Stimulated activated naive B cell treated with anti-CD40 and anti-IgM and Interleukin-4, amounts not matched to agents 10 μg/mL and 1 μg/mL and 100 μg/mL, for 72 hours (primary cell): Measurements from ENCODE around the gene GPER1.
A peak's percentile ranks its signal among the peaks of the same experiment; 100 is the strongest.

ENCODE experiments used
- ATAC-seq, 2 donors: fragments of 150-1000 bp; cut with Tn5 transposase; replicated peaks; 2 replicates each; pipeline ENCODE4 v1.10.0; 2021; ENCODE audit warnings: moderate library complexity in 1 of 2
- DNase-seq: peaks from one replicate; pipeline ENCODE4 v3.0.0; 2021
- H3K27ac Mint-ChIP-seq: one replicate; pipeline ENCODE4 v1.8.0; 2022; ENCODE audit warnings: mild to moderate bottlenecking, mixed read lengths
- H3K27me3 Mint-ChIP-seq, 2 donors: one replicate each; pipeline ENCODE4 v1.8.0; 2022; ENCODE audit warnings: mixed read lengths in 2 of 2
- H3K36me3 Mint-ChIP-seq, 2 donors: one replicate each; pipeline ENCODE4 v1.8.0; 2022; ENCODE audit warnings: mixed read lengths in 2 of 2, mild to moderate bottlenecking in 1 of 2
- H3K4me1 Mint-ChIP-seq, 2 donors: one replicate each; pipeline ENCODE4 v1.8.0; 2022; ENCODE audit warnings: mixed read lengths in 2 of 2, mild to moderate bottlenecking in 1 of 2
- H3K4me3 Mint-ChIP-seq, 2 donors: one replicate each; pipeline ENCODE4 v1.8.0; 2022; ENCODE audit warnings: mild to moderate bottlenecking in 2 of 2, mixed read lengths in 2 of 2, moderate library complexity in 1 of 2
- H3K9me3 Mint-ChIP-seq, 2 donors: one replicate each; pipeline ENCODE4 v1.8.0; 2022; ENCODE audit warnings: mixed read lengths in 2 of 2, mild to moderate bottlenecking in 1 of 2

Gene GPER1

DNA sequence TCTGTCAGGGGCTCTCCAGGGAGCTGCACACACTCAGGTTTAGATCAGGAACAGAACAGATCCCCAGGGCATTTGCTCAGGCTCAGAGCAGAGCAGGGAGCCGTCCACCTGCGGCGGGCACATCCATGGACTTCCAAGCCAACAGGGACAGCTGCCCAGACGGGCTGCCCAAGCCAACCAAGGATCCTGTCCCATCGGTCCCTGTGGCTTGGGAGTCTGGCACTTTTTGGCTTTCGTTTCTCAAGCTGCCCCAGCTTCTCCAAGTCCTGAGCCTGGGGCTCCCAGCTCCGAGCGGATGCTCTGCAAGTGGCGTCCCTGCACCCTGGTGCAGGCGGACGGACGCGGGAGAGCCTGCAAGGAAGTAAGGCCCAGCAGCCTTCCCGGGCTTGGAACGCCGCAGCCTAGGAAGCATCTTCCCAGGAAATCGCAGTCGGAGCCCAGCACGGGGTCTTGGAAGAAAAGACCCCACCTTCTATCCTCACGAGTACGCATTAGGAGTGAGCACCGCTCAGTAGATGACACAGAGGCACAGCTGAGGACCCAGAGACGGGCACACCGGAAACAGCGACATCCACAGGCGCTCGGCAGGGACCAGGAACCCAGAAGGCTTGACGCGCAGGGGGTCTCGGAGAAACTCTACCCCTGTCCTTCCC is 37.5 kb upstream of the GPER1 start:
- Mint-ChIP-seq H3K27me3 (peaks cover 33 to 54% of the 10 kb centered on the region in 2 donors), H3K4me3 (no peak overlapping the region), H3K36me3 (peaks cover 16 to 27% of the 10 kb centered on the region in 2 donors), H3K9me3 (no peaks in the 10 kb centered on the region), H3K4me1 (peaks cover 37 to 56% of the 10 kb centered on the region in 2 donors), H3K27ac (peak overlapping the region; percentile 67)
- DNase-seq = no peak
- ATAC-seq = no peak

DNA sequence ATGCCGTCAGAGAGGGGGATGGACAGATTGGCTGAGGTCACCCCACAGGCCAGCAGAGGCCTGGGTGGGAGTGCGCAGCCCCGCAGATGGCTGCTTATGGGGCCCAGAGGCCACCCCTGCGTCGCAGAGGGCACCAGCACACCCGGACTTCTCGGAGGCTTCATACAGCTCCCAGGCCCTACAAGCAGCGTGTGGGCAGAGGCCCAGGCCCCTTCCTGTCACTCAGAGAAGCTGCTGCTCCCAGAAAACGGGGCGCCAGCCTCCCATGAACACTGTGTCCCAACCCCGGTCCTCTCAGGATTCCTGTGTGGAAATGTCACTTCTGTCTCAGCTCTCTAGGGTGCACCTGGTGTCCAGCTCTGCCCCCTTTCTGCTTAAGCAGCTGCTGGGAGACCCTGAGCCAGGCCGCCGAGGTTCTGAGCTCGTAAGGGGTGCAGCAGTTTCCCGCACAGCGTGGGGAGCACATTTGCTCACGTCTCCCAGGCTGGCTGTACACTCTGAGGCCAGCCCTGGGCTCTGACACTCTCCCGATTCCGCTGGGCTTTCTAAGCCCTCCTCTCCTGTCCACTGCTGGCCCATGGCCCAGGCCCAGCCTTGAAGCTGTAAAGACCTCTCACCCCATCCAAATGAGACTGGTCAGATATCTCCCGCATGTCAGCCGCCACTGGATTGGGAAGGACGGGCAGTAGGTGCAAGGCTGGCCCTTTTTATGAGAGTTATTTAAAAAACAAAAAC is 36.8 kb upstream of the GPER1 start:
- no peak for ATAC-seq
- Mint-ChIP-seq H3K27ac (no peak overlapping the region), H3K4me1 (peaks cover 39 to 56% of the 10 kb centered on the region in 2 donors)

DNA sequence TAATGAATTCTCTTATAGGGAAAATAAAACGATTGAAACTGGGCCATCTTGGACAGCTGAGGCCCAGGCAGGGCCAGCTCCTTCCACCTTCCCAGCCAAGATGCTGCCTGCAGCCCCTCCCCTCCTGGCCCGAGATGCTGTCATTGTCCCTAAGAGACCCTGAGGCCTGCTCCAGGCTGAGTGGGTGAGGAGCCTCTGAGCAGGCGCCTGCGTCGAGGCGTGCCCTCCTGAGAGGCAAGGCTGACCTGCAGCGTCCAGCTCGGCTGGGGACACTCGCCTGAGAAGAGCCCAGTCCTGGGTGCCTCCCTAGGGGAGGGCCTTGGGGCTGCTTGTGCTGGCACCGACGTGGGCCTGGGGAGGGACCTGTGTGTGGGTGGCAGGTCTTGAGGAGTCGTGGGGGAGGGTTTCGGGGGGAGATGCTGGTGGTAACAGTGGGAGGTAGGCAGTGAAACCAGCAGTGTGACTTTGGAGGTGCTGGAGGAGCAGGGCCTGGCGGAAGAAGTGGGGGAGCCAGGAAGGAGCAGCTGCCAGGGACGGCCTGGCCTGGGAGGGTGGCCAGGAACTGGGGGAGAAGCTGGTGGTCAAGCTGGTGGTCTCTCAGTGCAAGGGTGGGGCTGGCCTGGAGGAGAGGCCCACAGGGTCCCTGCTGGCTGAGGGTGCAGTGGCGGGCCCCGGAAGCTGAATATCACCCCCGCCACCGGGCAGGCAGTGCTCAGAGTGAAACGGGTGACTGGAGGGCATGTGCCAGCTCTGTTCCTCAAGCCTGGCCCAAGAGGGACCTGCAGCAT is 35.7 kb upstream of the GPER1 start:
- Mint-ChIP-seq H3K4me3 (no peak overlapping the region), H3K4me1 (peaks cover 44 to 62% of the 10 kb centered on the region in 2 donors), H3K27me3 (peaks cover 45 to 67% of the 10 kb centered on the region in 2 donors), H3K36me3 (peaks cover 21 to 33% of the 10 kb centered on the region in 2 donors), H3K27ac (peak overlapping the region; percentile 67), H3K9me3 (no peaks in the 10 kb centered on the region)
- no peak for ATAC-seq
- DNase-seq = no peak

More for the DNA sequence above, 36.8 kb upstream of the GPER1 start:
- Mint-ChIP-seq H3K27me3 (peaks cover 40 to 61% of the 10 kb centered on the region in 2 donors), H3K4me3 (no peak overlapping the region), H3K9me3 (no peaks in the 10 kb centered on the region), H3K36me3 (peaks cover 16 to 29% of the 10 kb centered on the region in 2 donors)
- DNase-seq = no peak

DNA sequence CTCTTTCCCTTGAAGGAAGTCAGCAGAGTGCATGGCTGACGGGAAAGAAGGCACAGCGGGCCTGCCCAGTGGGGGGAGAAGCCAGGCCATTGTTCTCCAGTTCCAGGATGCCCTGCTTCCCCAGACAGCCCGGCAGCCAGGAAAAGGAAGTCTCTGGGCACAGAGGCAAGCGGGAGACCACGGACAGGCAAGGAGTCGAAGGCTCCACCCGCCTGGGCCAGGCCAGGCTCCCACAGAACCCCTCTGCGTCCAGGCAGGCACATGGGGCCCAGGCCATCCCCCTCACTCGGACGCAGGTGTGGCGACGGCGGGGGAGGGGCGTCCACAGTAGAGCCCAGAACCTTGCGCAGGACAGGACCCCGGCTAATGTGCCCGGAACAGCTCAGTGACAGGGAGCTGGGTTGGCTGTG is 34.9 kb upstream of the GPER1 start:
- H3K27me3 Mint-ChIP-seq = peaks cover 41 to 75% of the 10 kb centered on the region in 2 donors
- no peak for DNase-seq

DNA sequence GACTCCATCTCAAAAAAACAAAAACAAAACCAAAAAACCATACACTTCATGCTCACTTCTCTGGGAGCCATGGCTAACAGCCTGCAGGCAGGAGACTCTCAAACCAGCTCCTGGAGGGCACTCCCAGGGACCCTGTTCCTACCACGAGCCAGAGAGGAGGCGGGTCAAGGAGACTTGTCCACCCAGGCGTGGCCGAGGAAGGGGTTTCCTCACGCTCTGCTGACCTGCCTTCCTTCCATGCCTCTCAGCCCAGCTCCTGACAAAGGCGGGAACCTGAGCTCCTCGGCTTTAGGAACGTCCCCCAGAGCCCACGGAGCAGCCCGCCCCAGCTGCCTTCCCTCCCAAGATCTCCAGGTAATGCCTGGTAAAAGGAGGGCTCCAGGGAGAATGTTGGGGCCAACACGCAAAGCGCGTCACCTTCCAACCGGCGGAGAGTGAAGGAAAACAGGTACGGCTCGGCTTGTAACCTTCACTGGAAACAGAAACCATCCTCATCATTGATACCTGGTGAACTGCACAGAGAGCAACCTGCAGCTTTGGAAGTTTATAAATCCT is 34.0 kb upstream of the GPER1 start:
- peaks cover 36 to 50% of the 10 kb centered on the region in 2 donors for H3K36me3 Mint-ChIP-seq
- peaks cover 49 to 82% of the 10 kb centered on the region in 2 donors for H3K27me3 Mint-ChIP-seq
- H3K4me1 Mint-ChIP-seq = peaks cover 39 to 54% of the 10 kb centered on the region in 2 donors
- ATAC-seq = no peak
- no peak overlapping the region for H3K27ac Mint-ChIP-seq
- no peak for DNase-seq
- H3K4me3 Mint-ChIP-seq = no peak overlapping the region
- H3K9me3 Mint-ChIP-seq = no peaks in the 10 kb centered on the region

More for the DNA sequence above, 34.9 kb upstream of the GPER1 start:
- Mint-ChIP-seq H3K36me3 (peaks cover 29 to 41% of the 10 kb centered on the region in 2 donors), H3K9me3 (no peaks in the 10 kb centered on the region), H3K4me1 (peaks cover 45 to 58% of the 10 kb centered on the region in 2 donors), H3K27ac (no peak overlapping the region), H3K4me3 (no peak overlapping the region)
- no peak for ATAC-seq

DNA sequence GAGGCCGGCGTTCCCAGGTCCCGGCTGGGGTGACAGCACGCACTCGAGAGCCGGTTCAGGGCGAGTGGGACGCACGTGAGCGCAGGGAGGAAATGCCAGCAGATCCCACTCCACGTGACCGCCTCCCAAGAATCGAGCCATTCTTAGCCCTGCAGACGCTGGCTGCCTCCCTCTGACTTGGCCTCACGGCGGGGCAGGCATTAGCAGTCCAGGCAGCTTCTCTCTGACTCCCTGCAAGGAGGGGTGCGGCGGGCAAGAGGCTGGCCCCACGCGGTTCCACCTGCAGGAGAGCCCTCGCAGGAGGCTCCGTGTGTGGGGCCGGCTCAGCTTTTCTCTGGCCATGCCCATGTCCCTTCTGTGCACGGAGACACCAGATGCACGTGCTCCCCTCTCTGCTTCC is 33.5 kb upstream of the GPER1 start:
- ATAC-seq = no peak

DNA sequence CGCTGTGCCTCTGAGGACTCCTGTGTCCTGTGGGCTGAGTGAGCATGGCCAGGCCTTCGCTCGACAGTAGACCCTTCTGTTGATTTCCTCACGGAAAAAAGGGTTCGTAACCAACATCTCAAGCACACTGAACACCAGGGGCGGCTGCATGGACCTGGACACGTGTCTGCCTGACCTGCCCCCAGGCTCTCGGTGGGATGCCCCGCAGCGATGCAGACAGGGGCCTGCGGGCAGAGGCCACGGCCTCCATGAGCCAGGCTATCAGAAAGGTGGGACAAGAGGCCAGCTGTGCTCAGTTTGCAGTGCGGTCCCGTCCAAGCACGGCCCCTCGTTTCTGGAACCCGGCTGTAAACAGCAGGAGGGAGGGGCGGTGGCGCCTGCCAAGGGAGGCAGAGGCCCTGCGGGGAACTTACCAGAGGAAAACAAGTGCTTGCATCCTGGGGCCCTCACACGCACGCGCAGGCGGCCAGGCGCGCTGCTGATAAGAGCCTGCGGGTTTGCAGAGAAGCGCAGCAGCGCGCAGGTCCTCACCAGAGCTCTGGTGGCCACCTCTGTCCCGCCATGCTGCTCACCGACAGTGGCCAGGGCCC is 33.0 kb upstream of the GPER1 start:
- peak; percentile 75 to 76 for ATAC-seq
- peak overlapping the region; percentile 86 for H3K27ac Mint-ChIP-seq
- peak overlapping the region; percentile 79 to 83 for H3K4me3 Mint-ChIP-seq
- no peak for DNase-seq
- peaks cover 48 to 79% of the 10 kb centered on the region in 2 donors for H3K27me3 Mint-ChIP-seq
- no peaks in the 10 kb centered on the region for H3K9me3 Mint-ChIP-seq
- H3K4me1 Mint-ChIP-seq = peaks cover 34 to 54% of the 10 kb centered on the region in 2 donors
- H3K36me3 Mint-ChIP-seq = peaks cover 34 to 55% of the 10 kb centered on the region in 2 donors

More for the DNA sequence above, 33.5 kb upstream of the GPER1 start:
- Mint-ChIP-seq H3K4me1 (peaks cover 36 to 54% of the 10 kb centered on the region in 2 donors), H3K4me3 (peak overlapping the region in 1 of 2 donors; percentile 83), H3K9me3 (no peaks in the 10 kb centered on the region), H3K36me3 (peaks cover 35 to 53% of the 10 kb centered on the region in 2 donors), H3K27me3 (peaks cover 49 to 83% of the 10 kb centered on the region in 2 donors), H3K27ac (no peak overlapping the region)
- DNase-seq = no peak

DNA sequence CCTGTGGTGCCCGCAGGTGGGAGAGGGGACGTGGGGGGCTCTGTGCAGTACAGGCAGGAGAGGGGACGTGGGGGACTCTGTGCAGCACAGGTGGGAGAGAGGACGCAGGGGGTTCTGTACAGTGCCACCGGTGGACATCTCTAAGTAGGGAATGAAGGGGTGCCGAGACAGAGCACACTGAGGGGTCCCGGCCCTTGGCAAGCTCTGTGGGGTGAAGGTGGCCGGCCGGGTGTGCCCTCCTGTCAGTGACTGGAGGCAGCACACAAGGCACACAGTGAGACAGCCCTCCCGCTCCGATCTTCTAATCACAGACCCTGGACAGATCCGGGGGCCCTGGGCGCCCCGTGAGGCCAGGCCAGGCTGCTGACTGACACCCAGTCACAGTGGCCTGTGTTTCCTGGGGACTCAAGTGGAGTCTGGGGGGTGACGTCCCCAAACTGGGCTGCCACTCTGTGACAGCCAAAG is 32.4 kb upstream of the GPER1 start:
- Mint-ChIP-seq H3K36me3 (peaks cover 32 to 52% of the 10 kb centered on the region in 2 donors), H3K27ac (peak overlapping the region; percentile 86), H3K4me3 (peak overlapping the region; percentile 79 to 83), H3K4me1 (peaks cover 38 to 56% of the 10 kb centered on the region in 2 donors), H3K9me3 (no peaks in the 10 kb centered on the region), H3K27me3 (peaks cover 46 to 73% of the 10 kb centered on the region in 2 donors)
- DNase-seq = no peak
- peak; percentile 17 to 22 for ATAC-seq

DNA sequence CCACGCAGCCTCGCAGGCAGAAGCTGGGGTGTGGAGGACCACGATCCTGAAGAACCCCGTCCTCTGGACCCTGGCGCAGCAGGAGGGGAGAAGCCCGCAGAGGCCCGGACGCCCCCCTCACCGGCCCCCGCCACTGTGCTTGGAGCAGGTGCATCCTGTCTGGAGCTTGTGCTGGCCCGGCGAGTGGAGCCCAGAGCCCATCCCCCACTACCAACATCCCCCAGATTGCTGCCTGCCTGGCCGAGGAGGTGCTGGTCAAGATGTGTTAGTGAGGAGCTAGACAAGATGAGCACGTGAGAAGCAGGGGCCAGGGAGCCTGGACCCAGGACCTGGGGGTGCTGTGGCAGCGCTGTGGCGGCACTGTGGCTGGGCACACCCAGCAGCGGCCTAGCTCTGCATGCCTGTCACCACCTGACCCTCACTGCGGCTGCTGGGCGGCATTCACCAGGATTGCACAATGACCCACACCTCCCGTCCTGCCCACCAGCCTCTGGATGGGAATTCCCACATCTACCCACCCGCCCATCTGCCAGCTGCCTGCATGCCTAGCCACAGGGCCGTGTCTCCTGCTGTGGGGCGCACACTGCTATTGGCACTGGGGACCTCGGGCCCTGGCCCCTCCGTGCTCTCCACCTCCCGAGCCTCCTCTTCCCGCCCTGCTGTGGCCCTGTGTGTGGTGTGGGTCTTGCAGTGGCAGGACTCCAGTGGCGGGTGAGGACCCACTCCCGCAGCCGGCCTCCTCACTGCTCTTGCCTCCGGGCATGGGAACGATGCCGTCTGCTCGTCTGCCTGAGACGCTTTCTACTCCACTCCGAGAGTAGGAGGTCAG is 31.7 kb upstream of the GPER1 start:
- Mint-ChIP-seq H3K27ac (peak overlapping the region; percentile 37), H3K4me3 (peak overlapping the region; percentile 79 to 83), H3K9me3 (no peaks in the 10 kb centered on the region), H3K4me1 (peaks cover 41 to 62% of the 10 kb centered on the region in 2 donors), H3K27me3 (peaks cover 46 to 67% of the 10 kb centered on the region in 2 donors), H3K36me3 (peaks cover 32 to 52% of the 10 kb centered on the region in 2 donors)
- ATAC-seq = peak; percentile 13 to 16
- DNase-seq = no peak

DNA sequence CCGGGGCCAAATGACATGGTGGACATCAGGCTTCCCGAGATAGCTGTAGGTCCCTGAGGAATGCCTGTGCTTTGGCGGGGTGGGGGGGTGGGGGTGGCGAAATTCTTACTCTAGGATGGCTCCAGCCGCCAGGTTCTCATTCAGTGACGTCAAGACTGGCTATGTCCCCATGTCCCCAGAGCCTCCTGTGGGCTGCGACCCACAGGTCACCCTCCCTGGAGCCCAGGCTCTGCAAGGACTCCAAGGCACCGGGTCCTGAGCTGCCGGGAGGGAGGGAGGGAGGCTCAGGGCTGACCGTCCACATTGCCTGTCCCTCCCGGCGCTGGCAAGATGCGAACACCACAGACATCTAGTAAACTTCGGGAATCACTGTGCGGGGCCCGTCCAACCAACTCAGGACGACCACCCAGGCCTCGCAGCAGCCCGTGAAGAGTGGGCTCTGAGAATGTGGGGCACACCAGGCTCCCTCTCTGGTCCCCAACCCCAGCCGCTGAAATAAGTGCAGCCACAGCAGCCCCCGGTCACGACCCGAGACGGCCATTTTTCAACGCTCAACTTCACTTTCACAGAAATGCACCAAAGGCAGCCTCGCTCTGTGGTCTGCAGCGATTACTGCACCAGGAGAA is 31.0 kb upstream of the GPER1 start:
- no peak for ATAC-seq
- Mint-ChIP-seq H3K9me3 (no peaks in the 10 kb centered on the region), H3K4me1 (peaks cover 48 to 64% of the 10 kb centered on the region in 2 donors), H3K4me3 (peak overlapping the region in 1 of 2 donors; percentile 83), H3K27ac (no peak overlapping the region), H3K27me3 (peaks cover 39 to 60% of the 10 kb centered on the region in 2 donors), H3K36me3 (peaks cover 37 to 49% of the 10 kb centered on the region in 2 donors)
- no peak for DNase-seq

DNA sequence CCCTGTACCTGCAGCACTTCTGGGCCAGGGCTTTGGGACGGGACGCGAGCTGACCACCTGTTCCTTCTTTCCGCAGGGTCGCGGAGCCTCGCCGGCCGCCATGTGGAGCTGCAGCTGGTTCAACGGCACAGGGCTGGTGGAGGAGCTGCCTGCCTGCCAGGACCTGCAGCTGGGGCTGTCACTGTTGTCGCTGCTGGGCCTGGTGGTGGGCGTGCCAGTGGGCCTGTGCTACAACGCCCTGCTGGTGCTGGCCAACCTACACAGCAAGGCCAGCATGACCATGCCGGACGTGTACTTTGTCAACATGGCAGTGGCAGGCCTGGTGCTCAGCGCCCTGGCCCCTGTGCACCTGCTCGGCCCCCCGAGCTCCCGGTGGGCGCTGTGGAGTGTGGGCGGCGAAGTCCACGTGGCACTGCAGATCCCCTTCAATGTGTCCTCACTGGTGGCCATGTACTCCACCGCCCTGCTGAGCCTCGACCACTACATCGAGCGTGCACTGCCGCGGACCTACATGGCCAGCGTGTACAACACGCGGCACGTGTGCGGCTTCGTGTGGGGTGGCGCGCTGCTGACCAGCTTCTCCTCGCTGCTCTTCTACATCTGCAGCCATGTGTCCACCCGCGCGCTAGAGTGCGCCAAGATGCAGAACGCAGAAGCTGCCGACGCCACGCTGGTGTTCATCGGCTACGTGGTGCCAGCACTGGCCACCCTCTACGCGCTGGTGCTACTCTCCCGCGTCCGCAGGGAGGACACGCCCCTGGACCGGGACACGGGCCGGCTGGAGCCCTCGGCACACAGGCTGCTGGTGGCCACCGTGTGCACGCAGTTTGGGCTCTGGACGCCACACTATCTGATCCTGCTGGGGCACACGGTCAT is 30.3 kb upstream of the GPER1 start:
- Mint-ChIP-seq H3K4me3 (no peak overlapping the region), H3K27ac (no peak overlapping the region), H3K9me3 (no peaks in the 10 kb centered on the region), H3K36me3 (peaks cover 36 to 50% of the 10 kb centered on the region in 2 donors), H3K4me1 (peaks cover 53 to 72% of the 10 kb centered on the region in 2 donors), H3K27me3 (peaks cover 35 to 53% of the 10 kb centered on the region in 2 donors)
- DNase-seq (no peak), ATAC-seq (no peak)

DNA sequence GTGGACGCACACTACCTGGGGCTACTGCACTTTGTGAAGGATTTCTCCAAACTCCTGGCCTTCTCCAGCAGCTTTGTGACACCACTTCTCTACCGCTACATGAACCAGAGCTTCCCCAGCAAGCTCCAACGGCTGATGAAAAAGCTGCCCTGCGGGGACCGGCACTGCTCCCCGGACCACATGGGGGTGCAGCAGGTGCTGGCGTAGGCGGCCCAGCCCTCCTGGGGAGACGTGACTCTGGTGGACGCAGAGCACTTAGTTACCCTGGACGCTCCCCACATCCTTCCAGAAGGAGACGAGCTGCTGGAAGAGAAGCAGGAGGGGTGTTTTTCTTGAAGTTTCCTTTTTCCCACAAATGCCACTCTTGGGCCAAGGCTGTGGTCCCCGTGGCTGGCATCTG is 29.6 kb upstream of the GPER1 start:
- Mint-ChIP-seq H3K36me3 (peaks cover 41 to 55% of the 10 kb centered on the region in 2 donors), H3K9me3 (no peaks in the 10 kb centered on the region), H3K4me1 (peaks cover 59 to 78% of the 10 kb centered on the region in 2 donors), H3K27me3 (peaks cover 35 to 56% of the 10 kb centered on the region in 2 donors), H3K27ac (no peak overlapping the region), H3K4me3 (no peak overlapping the region)
- no peak for ATAC-seq
- no peak for DNase-seq
